GM15510 (cell line): ENCODE measurements around the gene SH3TC1.

Experiments used
- POLR2A ChIP-seq: IDR thresholded peaks from 3 replicates; pipeline ENCODE4 v1.6.1; 2011; ENCODE audit warnings: borderline replicate concordance; ENCODE audit not compliant: insufficient read length; ENCODE audit errors: extremely low read depth

Gene SH3TC1

GRCh38 chr4:8283161-8283560, 84.1 kb downstream of the SH3TC1 start:
- TF ChIP-seq POLR2A: no peak

- TF ChIP-seq POLR2A: no peak
Observed at GRCh38 chr4:8283631-8284121, 84.6 kb downstream of the SH3TC1 start.

GRCh38 chr4:8284391-8284790, 85.3 kb downstream of the SH3TC1 start:
- no peak for TF ChIP-seq POLR2A

- TF ChIP-seq POLR2A: no peak
Observed at GRCh38 chr4:8285143-8285975, 86.3 kb downstream of the SH3TC1 start.

GRCh38 chr4:8285976-8286718, 87.1 kb downstream of the SH3TC1 start:
- no peak for TF ChIP-seq POLR2A

GRCh38 chr4:8286719-8287342, 87.7 kb downstream of the SH3TC1 start:
- TF ChIP-seq POLR2A: no peak

GRCh38 chr4:8287343-8288280, 88.5 kb downstream of the SH3TC1 start:
- TF ChIP-seq POLR2A: no peak

GRCh38 chr4:8289151-8289750, 90.2 kb downstream of the SH3TC1 start:
- TF ChIP-seq POLR2A: no peak

GRCh38 chr4:8289956-8290700, 91.0 kb downstream of the SH3TC1 start:
- TF ChIP-seq POLR2A: no peak

- TF ChIP-seq POLR2A: no peak
Observed at GRCh38 chr4:8290701-8290970, 91.5 kb downstream of the SH3TC1 start.
